Mucosa of rectum (tissue), 2 donors: ENCODE measurements around the gene OR2A12.

Source experiments
- H3K27ac ChIP-seq, 2 donors: one replicate each; pipeline ENCODE4 v1.7.0; 2013; ENCODE audit warnings: inconsistent platforms in 2 of 2, low read depth in 2 of 2, low read length in 2 of 2
- H3K27me3 ChIP-seq, 2 donors: one replicate each; pipeline ENCODE4 v1.7.0; 2013; ENCODE audit warnings: low read length in 2 of 2; ENCODE audit not compliant: control insufficient read depth in 2 of 2, insufficient read depth in 2 of 2
- H3K36me3 ChIP-seq, 2 donors: one replicate each; pipeline ENCODE4 v1.7.0; 2013; ENCODE audit warnings: low read length in 2 of 2; ENCODE audit not compliant: control insufficient read depth in 2 of 2, insufficient read depth in 2 of 2
- H3K4me1 ChIP-seq, 2 donors: one replicate each; pipeline ENCODE4 v1.7.0; 2013; ENCODE audit warnings: low read length in 2 of 2, mild to moderate bottlenecking in 1 of 2; ENCODE audit not compliant: control insufficient read depth in 2 of 2, insufficient read depth in 2 of 2
- H3K4me3 ChIP-seq, 2 donors: one replicate each; pipeline ENCODE4 v1.7.0; 2013; ENCODE audit warnings: low read length in 2 of 2
- H3K9ac ChIP-seq, 2 donors: one replicate each; pipeline ENCODE4 v1.7.0; 2013; ENCODE audit warnings: low read length in 2 of 2, low read depth in 1 of 2, mild to moderate bottlenecking in 1 of 2
- H3K9me3 ChIP-seq, 2 donors: one replicate each; pipeline ENCODE4 v1.7.0; 2013; ENCODE audit warnings: low read length in 2 of 2; ENCODE audit not compliant: control insufficient read depth in 2 of 2
- donor health status: healthy.
- donor health status: Normal muscosa, but diverticular disease.

Gene OR2A12

DNA sequence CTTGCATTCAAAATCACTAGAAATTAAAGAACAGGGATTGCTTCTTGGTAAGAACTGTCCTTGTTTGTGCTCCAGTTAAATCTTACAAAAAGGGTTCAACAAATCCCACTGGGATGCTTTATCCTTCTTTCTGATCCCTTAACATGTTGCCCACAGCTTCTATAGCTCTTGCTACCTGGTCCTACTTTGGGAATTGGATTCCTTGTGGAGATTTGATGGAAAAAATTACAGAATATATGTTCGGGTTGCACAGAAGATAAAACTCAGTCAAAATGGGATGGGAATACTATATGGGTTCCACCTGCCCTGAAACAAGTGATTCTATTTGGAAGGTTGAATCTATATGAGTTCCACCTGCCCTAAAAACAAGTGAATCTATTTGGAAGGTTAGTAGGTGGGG is 16.6 kb upstream of the OR2A12 start, which contains the start of gene OR2A25:
OR2A25 (plus strand) TSS at position 301 of the 400 bp plus-strand sequence. CDS start 4,409 bp downstream, outside the sequence.
- Histone ChIP-seq H3K27me3 (no peaks in the 10 kb centered on the region), H3K4me3 (no peak within 1 kb of the TSS), H3K9me3 (no peaks in the 10 kb centered on the region), H3K4me1 (no peaks in the 10 kb centered on the region), H3K27ac (no peak within 1 kb of the TSS), H3K9ac (no peak within 1 kb of the TSS), H3K36me3 (no peaks in the 10 kb centered on the region)

DNA sequence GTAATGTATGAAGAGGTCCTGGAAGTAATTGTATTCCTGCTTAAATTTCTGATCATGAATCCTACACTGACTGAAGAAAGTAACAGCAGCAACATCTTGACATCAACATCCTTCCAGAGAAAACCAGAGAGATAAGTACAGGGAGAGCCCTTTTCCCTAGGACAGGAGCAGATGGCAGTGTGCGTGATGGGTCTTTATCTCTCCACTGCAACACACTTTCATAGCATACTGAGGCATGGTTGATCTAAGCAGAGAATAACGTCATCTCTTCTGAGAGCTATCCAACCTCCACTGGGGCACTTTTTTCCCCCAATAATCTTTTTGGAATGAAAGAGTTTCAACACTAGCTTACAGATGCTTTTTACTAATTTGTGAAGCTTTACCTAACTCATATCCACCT is 16.1 kb upstream of the OR2A12 start:
- H3K9me3 ChIP-seq: no peaks in the 10 kb centered on the region
- H3K4me1 ChIP-seq: no peaks in the 10 kb centered on the region
- no peak overlapping the region for H3K4me3 ChIP-seq
- no peak overlapping the region for H3K27ac ChIP-seq
- H3K27me3 ChIP-seq: no peaks in the 10 kb centered on the region
- H3K9ac ChIP-seq: no peak overlapping the region
- H3K36me3 ChIP-seq: no peaks in the 10 kb centered on the region

DNA sequence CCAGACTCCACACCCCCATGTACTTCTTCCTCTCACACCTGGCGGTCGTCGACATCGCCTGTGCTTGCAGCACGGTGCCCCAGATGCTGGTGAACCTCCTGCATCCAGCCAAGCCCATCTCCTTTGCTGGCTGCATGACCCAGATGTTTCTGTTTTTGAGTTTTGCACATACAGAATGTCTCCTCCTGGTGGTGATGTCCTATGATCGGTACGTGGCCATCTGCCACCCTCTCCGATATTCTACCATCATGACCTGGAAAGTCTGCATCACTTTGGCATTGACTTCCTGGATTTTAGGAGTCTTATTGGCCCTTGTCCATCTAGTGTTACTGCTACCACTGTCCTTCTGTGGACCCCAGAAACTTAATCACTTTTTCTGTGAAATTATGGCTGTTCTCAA is 11.7 kb upstream of the OR2A12 start:
- H3K27me3 ChIP-seq: no peaks in the 10 kb centered on the region
- H3K4me1 ChIP-seq: no peaks in the 10 kb centered on the region
- H3K27ac ChIP-seq: no peak overlapping the region
- no peaks in the 10 kb centered on the region for H3K36me3 ChIP-seq
- H3K9ac ChIP-seq: no peak overlapping the region
- no peaks in the 10 kb centered on the region for H3K9me3 ChIP-seq
- no peak overlapping the region for H3K4me3 ChIP-seq

DNA sequence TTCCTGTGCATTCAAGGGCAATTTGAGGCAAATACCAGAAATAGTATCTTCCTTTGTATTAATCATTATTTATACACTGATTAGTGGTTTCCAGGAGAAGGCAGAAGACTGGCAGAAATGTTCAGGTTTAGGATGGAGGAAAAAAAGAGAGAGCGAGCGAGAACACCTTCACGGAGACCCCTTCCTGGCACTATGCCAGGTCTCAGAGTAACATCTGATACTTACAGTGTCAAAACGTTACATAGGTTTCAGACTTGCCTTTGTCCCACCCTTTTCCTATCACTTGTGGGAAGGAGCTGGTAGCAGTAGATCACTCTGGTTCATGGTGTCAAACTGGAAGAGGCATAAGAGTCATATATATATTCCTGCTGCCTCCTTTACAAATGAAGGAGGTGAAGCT is 652 bp downstream of the OR2A12 start:
- no peaks in the 10 kb centered on the region for H3K4me1 ChIP-seq
- H3K9me3 ChIP-seq: no peaks in the 10 kb centered on the region
- no peaks in the 10 kb centered on the region for H3K27me3 ChIP-seq
- no peak overlapping the region for H3K9ac ChIP-seq
- no peaks in the 10 kb centered on the region for H3K36me3 ChIP-seq
- no peak overlapping the region for H3K4me3 ChIP-seq
- H3K27ac ChIP-seq: no peak overlapping the region

DNA sequence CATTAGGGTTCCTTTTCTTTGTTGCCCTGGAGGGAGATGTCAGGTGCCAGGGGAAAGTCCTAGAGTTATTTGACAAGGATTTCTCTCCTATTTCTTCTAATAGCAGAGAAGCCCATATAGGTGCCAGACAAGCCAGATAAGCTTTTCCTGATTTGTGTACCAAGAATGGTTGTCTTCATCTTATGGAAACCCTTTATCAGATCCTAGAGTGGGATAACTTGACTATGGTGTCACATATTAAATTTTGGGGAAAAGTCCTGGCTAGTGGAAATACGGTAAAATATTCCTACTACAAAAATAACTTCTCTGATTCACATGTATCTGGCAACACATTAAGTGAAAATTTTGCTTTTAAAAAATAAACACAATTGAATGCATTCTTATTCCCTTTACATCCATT is 1.2 kb downstream of the OR2A12 start:
- no peaks in the 10 kb centered on the region for H3K4me1 ChIP-seq
- no peak overlapping the region for H3K27ac ChIP-seq
- H3K4me3 ChIP-seq: no peak overlapping the region
- H3K27me3 ChIP-seq: no peaks in the 10 kb centered on the region
- H3K9ac ChIP-seq: no peak overlapping the region
- no peaks in the 10 kb centered on the region for H3K9me3 ChIP-seq
- no peaks in the 10 kb centered on the region for H3K36me3 ChIP-seq

DNA sequence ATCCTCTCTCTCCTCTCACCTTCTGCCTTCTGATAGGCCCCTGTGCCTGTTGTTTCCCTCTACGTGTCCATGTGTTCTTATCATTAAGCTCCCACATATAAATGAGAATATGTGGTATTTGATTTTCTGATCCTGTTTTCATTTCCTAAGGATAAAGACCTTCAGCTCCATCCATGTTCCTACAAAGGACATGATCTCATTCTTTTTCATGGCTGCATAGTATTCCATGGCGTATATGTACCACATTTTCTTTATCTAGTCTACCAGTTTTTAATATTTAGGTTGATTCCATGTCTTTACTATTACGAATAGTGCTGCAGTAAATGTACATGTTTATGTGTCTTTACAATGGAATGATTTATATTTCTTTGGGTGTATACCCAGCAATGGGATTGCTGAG is 4.6 kb downstream of the OR2A12 start:
- no peak overlapping the region for H3K4me3 ChIP-seq
- H3K36me3 ChIP-seq: no peaks in the 10 kb centered on the region
- no peaks in the 10 kb centered on the region for H3K4me1 ChIP-seq
- no peaks in the 10 kb centered on the region for H3K27me3 ChIP-seq
- H3K9me3 ChIP-seq: no peaks in the 10 kb centered on the region
- no peak overlapping the region for H3K27ac ChIP-seq
- no peak overlapping the region for H3K9ac ChIP-seq

DNA sequence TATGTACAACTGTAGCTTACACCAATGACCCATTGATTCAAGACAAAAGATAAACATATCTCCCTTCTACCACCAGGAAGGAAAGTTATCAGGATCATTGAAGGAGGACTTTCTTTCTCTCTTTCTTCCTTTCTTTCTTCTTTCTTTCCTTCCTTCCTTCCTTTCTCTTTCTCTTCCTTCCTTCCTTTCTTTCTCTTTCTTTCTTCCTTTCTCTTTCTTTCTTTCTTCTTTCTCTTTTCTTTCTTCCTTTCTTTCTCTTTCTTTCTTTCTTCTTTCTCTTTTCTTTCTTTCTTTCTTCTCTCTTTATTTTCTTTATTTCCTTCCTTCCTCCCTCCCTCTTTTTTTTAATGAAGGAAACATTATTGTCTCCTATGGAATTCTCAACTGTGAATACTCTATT is 12.7 kb downstream of the OR2A12 start:
- Histone ChIP-seq H3K36me3 (no peaks in the 10 kb centered on the region), H3K27ac (no peak overlapping the region), H3K9ac (no peak overlapping the region), H3K4me1 (no peaks in the 10 kb centered on the region), H3K4me3 (no peak overlapping the region), H3K27me3 (no peaks in the 10 kb centered on the region), H3K9me3 (no peaks in the 10 kb centered on the region)

DNA sequence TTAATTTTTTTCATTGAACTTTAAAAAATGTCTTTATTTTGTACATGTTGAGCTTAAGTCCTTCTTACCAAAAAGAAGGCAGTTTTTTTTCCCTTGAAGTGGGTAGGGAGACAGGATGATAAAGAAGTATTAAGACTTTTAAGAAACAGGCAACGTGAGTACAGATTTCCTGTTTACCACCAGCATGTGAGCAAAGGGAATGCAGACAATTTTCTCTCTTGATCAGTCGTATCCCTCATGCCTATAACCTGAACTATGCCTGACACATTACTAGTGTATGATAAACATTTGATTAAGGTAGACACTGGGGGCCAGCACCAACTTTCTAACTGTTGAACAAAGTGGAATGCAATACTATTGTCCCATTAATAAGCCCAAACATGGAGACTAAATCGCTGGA is 14.5 kb downstream of the OR2A12 start:
- Histone ChIP-seq H3K9ac (no peak overlapping the region), H3K27ac (no peak overlapping the region), H3K27me3 (no peaks in the 10 kb centered on the region), H3K4me3 (no peak overlapping the region), H3K9me3 (no peaks in the 10 kb centered on the region), H3K36me3 (no peaks in the 10 kb centered on the region), H3K4me1 (no peaks in the 10 kb centered on the region)

DNA sequence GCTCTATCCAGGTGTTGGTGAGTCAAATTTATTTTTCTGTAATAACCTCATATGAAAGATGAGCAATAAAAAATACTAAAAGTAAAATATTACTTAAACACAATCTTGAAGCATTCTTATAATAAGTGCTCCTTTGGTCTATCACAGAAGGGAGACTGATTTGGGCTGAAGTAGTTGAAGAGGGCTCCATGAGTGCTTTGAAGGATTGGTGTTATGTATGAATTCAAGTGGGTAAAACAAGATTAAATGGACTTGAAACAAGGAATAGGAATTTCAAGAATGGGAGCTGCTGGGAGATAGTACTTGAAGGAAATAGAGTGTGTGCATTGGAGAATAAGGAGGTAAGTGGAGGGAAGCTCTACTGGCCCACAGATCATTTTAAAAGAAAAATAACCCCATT is 16.0 kb downstream of the OR2A12 start:
- Histone ChIP-seq H3K9me3 (no peaks in the 10 kb centered on the region), H3K27me3 (no peaks in the 10 kb centered on the region), H3K36me3 (no peaks in the 10 kb centered on the region), H3K9ac (no peak overlapping the region), H3K4me3 (no peak overlapping the region), H3K4me1 (no peaks in the 10 kb centered on the region), H3K27ac (no peak overlapping the region)

DNA sequence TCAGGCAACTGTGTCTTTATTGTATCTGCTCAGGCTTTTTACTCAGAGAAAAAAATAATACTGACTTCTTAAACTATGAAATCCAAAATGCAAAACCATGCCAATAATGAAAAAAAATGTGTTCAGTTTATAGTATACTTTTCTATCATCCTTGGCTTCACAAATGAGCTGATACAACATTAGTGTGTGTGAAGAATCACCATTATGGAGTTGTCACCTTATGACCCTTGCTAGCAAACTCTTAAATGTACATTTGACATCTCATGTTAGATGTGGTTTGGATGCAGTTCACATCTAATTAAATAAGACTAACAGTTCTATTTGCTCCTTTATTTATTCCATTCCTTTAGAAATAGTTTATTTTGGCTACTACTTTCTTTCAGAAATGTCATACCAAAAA is 19.1 kb downstream of the OR2A12 start:
- H3K4me1 ChIP-seq: no peaks in the 10 kb centered on the region
- no peak overlapping the region for H3K4me3 ChIP-seq
- no peak overlapping the region for H3K9ac ChIP-seq
- no peaks in the 10 kb centered on the region for H3K9me3 ChIP-seq
- H3K27me3 ChIP-seq: no peaks in the 10 kb centered on the region
- H3K27ac ChIP-seq: no peak overlapping the region
- H3K36me3 ChIP-seq: no peaks in the 10 kb centered on the region

DNA sequence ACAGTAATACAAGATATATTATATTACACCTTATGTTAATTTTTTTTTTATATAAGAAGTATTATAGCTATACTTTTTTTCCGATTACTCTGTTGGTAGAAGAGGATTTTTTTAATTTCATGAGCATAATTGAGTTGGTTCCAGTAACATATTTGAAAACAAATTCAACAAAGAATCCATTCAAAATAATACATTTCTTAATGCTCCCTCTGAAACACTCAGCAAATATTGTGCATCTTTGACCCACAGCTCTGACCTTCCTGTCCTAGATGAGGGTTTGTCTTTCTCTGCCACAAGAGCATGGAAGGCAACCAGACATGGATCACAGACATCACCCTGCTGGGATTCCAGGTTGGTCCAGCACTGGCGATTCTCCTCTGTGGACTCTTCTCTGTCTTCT is 23.2 kb downstream of the OR2A12 start, which contains the start of gene OR2A2:
OR2A2 (plus strand) TSS at position 301 of the 400 bp plus-strand sequence; CDS start at position 301, 0 bp downstream.
- no peak within 1 kb of the TSS for H3K27ac ChIP-seq
- no peak within 1 kb of the TSS for H3K4me3 ChIP-seq
- H3K9ac ChIP-seq: no peak within 1 kb of the TSS
- H3K27me3 ChIP-seq: no peaks in the 10 kb centered on the region
- no peaks in the 10 kb centered on the region for H3K4me1 ChIP-seq
- no peaks in the 10 kb centered on the region for H3K9me3 ChIP-seq
- H3K36me3 ChIP-seq: no peaks in the 10 kb centered on the region
